ENCODE results near the gene ZNF460.
"Not testable (repeated sequence)": the region's sequence is repeated elsewhere in the genome, so short reads cannot be mapped to it uniquely, and the experiment has no call there.

Gene ZNF460

DNA sequence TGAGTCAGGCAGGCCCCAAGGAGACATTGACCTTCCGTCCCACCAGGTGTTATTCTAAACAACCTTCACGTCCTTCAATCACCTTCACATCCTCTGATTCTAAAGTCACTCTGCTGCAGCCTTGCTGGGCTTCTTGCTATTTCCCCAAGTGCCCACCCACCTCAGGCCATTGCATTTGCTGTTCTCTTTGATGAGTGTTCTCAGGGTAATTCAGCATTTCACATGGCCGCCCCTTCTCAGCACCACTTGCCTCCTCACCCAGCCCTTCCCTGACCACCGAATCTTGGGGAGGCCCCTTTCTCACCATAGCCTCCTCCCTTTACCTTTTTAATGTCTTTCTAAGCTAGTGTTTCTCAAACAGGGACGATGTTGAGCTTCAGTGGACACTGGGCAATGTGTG lies 35.2 kb upstream of the ZNF460 start:
- Histone ChIP-seq H3K36me3 (ENCODE audit: control insufficient read depth, insufficient read depth, low read length) (no peaks in the 10 kb centered on the region), H3K9me3 (ENCODE audit: control insufficient read depth, low read length) (no peaks in the 10 kb centered on the region), H2AFZ (no peak overlapping the region), H3K27me3 (ENCODE audit: control insufficient read depth, insufficient read depth, low read length) (no peaks in the 10 kb centered on the region), H3K27ac (no peak overlapping the region), H3K4me3 (ENCODE audit: low read depth, low read length) (no peak overlapping the region), H3K4me1 (peaks cover 7% of the 10 kb centered on the region), H3K4me2 (ENCODE audit: low read length) (no peak overlapping the region), H3K9ac (no peak overlapping the region), H3K79me2 (peaks cover 61% of the 10 kb centered on the region)
- TF ChIP-seq, protein P1, sequence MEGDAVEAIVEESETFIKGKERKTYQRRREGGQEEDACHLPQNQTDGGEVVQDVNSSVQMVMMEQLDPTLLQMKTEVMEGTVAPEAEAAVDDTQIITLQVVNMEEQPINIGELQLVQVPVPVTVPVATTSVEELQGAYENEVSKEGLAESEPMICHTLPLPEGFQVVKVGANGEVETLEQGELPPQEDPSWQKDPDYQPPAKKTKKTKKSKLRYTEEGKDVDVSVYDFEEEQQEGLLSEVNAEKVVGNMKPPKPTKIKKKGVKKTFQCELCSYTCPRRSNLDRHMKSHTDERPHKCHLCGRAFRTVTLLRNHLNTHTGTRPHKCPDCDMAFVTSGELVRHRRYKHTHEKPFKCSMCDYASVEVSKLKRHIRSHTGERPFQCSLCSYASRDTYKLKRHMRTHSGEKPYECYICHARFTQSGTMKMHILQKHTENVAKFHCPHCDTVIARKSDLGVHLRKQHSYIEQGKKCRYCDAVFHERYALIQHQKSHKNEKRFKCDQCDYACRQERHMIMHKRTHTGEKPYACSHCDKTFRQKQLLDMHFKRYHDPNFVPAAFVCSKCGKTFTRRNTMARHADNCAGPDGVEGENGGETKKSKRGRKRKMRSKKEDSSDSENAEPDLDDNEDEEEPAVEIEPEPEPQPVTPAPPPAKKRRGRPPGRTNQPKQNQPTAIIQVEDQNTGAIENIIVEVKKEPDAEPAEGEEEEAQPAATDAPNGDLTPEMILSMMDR (IDR thresholded peaks at IDR 0.05) = no peak

DNA sequence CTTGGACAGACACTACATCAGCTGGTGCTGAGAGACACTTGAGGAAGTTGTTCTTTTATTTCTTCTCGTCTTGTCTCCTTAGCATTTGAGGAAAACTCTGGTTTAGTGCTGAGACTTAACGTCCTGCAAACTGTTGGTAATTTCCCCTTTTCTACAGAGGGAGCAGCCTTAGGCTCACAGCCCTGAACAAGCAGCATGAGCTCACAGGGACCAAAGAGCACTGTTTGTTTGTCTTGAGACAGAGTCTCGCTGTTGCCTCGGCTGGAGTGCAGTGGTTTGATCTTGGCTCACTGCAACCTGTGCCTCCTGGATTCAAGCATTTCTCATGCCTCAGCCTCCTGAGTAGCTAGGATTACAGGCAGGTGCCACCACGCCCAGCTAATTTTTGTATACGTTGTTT lies 34.3 kb upstream of the ZNF460 start:
- H3K36me3 ChIP-seq (ENCODE audit: control insufficient read depth, insufficient read depth, low read length) = no peaks in the 10 kb centered on the region
- H2AFZ ChIP-seq = no peak overlapping the region
- H3K27me3 ChIP-seq (ENCODE audit: control insufficient read depth, insufficient read depth, low read length) = no peaks in the 10 kb centered on the region
- H3K4me1 ChIP-seq = peaks cover 7% of the 10 kb centered on the region
- no peak overlapping the region for H3K4me2 ChIP-seq (ENCODE audit: low read length)
- H3K9ac ChIP-seq = no peak overlapping the region
- no peaks in the 10 kb centered on the region for H3K9me3 ChIP-seq (ENCODE audit: control insufficient read depth, low read length)
- TF ChIP-seq, protein P1 (IDR thresholded peaks at IDR 0.05) = no peak
- no peak overlapping the region for H3K4me3 ChIP-seq (ENCODE audit: low read depth, low read length)
- no peak overlapping the region for H3K27ac ChIP-seq
- peaks cover 61% of the 10 kb centered on the region for H3K79me2 ChIP-seq

DNA sequence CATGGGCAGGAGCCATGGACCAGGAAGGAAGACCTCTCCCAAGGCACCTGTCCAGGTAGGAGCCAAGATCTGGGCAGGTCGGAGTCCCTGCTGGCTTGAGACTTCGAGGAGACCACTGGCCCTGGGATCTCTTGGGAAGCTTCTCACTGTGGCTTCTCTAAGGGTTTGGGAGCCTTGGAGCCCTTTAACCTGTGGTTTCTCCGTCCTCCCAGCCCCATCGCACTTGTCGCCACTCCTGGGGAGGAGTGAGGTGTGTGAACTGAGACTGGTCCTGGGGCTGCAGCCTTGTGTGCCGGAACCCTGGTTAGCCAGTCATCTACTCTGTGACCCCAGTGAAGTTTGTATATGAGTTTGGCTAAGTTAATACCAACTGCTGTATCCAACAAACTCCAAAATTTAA lies 31.6 kb upstream of the ZNF460 start:
- Histone ChIP-seq H3K27ac (no peak overlapping the region), H2AFZ (no peak overlapping the region), H3K9ac (no peak overlapping the region), H3K4me1 (no peaks in the 10 kb centered on the region), H3K79me2 (peaks cover 36% of the 10 kb centered on the region), H3K27me3 (ENCODE audit: control insufficient read depth, insufficient read depth, low read length) (no peaks in the 10 kb centered on the region), H3K4me2 (ENCODE audit: low read length) (no peak overlapping the region), H3K36me3 (ENCODE audit: control insufficient read depth, insufficient read depth, low read length) (no peaks in the 10 kb centered on the region), H3K9me3 (ENCODE audit: control insufficient read depth, low read length) (no peaks in the 10 kb centered on the region), H3K4me3 (ENCODE audit: low read depth, low read length) (no peak overlapping the region)
- TF ChIP-seq, protein P1 (IDR thresholded peaks at IDR 0.05) = no peak

DNA sequence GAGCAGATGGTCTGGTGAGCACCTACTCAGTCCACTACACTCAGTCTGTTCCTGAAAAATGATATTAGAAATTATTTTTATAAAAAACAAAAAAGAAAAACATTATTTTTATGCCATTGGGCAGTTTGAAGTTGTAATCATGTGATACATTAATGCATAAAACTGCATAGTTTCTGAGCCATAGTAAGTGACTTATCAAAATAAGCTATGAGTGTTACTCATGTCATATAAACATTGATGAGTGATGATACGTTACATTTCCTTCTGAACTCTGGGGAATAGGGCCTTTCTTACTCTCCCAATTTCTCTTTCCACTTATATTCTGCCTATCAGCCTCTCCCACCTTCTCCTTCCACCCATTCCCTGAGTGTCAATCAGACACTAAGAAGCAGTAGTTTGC lies 31.0 kb upstream of the ZNF460 start:
- Histone ChIP-seq H3K27ac (no peak overlapping the region), H3K27me3 (ENCODE audit: control insufficient read depth, insufficient read depth, low read length) (no peaks in the 10 kb centered on the region), H3K4me1 (no peaks in the 10 kb centered on the region), H3K9me3 (ENCODE audit: control insufficient read depth, low read length) (no peaks in the 10 kb centered on the region), H2AFZ (no peak overlapping the region), H3K9ac (no peak overlapping the region), H3K4me2 (ENCODE audit: low read length) (no peak overlapping the region), H3K36me3 (ENCODE audit: control insufficient read depth, insufficient read depth, low read length) (no peaks in the 10 kb centered on the region), H3K4me3 (ENCODE audit: low read depth, low read length) (no peak overlapping the region), H3K79me2 (peaks cover 31% of the 10 kb centered on the region)
- TF ChIP-seq, protein P1 (IDR thresholded peaks at IDR 0.05) = no peak

DNA sequence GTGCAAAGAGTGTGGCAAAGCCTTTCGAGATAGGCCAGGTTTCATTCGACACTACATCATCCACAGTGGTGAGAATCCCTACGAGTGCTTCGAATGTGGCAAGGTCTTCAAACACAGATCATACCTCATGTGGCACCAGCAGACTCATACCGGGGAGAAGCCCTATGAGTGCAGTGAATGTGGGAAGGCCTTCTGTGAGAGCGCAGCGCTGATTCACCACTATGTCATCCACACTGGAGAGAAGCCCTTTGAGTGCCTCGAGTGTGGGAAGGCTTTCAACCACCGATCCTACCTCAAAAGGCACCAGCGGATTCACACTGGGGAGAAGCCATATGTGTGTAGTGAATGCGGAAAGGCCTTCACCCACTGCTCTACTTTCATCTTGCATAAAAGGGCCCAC lies 26.5 kb upstream of the ZNF460 start:
- H3K4me1 ChIP-seq; H3K27me3 ChIP-seq (ENCODE audit: control insufficient read depth, insufficient read depth, low read length); H3K4me3 ChIP-seq (ENCODE audit: low read depth, low read length); H3K9me3 ChIP-seq (ENCODE audit: control insufficient read depth, low read length); H3K36me3 ChIP-seq (ENCODE audit: control insufficient read depth, insufficient read depth, low read length); H3K27ac ChIP-seq; H2AFZ ChIP-seq; H3K79me2 ChIP-seq; H3K9ac ChIP-seq; H3K4me2 ChIP-seq (ENCODE audit: low read length): not testable (repeated sequence)
